ENCODE data around the gene ENTPD2. TPM values are rescaled to one million over a fixed set of nuclear protein-coding genes. Genes with fewer than 3 reads are reported as not detected.

ENTPD2 gene
- total RNA-seq, 4 donors from 2014 or later, result 0.22 to 0.55 TPM; not detected in 2

GRCh38 chr9:137083394-137084004 is 29.6 kb upstream of the ENTPD2 start:
- no peak for ATAC-seq
- Histone ChIP-seq H3K4me1 (peaks cover 18 to 21% of the 10 kb centered on the region in 2 donors), H3K27ac (peak overlapping the region; percentile 29 to 47 (median 37)), H3K27me3 (no peaks in the 10 kb centered on the region), H3K36me3 (peaks cover 0 to 3% of the 10 kb centered on the region in 2 donors), H3K9me3 (no peaks in the 10 kb centered on the region), H3K4me3 (no peak overlapping the region)
- DNase-seq, result peak in 1 of 2 donors; percentile 42
- intact Hi-C loops (cut with DNase I; ENCODE audit: low total_unique reads) (no loop called here), in situ Hi-C loops (cut with MboI; ENCODE audit: low sequenced_read_pairs in 4 of 4) (no loop called here)
- no peak for TF ChIP-seq POLR2A (IDR thresholded peaks at IDR 0.05)

GRCh38 chr9:137082925-137083290 is 29.0 kb upstream of the ENTPD2 start:
- H3K9me3 ChIP-seq, result no peaks in the 10 kb centered on the region
- peaks cover 0 to 3% (median 0%) of the 10 kb centered on the region in 3 donors for H3K27me3 ChIP-seq
- DNase-seq, result no peak
- in situ Hi-C loops (cut with MboI; ENCODE audit: low sequenced_read_pairs in 4 of 4), result no loop called here
- H3K4me3 ChIP-seq, result no peak overlapping the region
- H3K36me3 ChIP-seq, result no peaks in the 10 kb centered on the region
- TF ChIP-seq POLR2A (IDR thresholded peaks at IDR 0.05), result no peak
- TF ChIP-seq CTCF (IDR thresholded peaks at IDR 0.05 in 4 of 5, conservative IDR thresholded peaks at IDR 0.05 in 1 of 5), result no peak
- peaks cover 16 to 20% of the 10 kb centered on the region in 2 donors for H3K4me1 ChIP-seq
- intact Hi-C loops (cut with DNase I; ENCODE audit: low total_unique reads), result no loop called here
- H3K27ac ChIP-seq, result no peak overlapping the region
- no peak for ATAC-seq

- H3K27ac ChIP-seq, result no peak overlapping the region
- ATAC-seq, result no peak
- H3K4me1 ChIP-seq, result peaks cover 10 to 18% of the 10 kb centered on the region in 2 donors
- TF ChIP-seq CTCF (IDR thresholded peaks at IDR 0.05 in 4 of 5, conservative IDR thresholded peaks at IDR 0.05 in 1 of 5), result no peak
- no peak for TF ChIP-seq POLR2A (IDR thresholded peaks at IDR 0.05)
- peaks cover 0 to 3% (median 0%) of the 10 kb centered on the region in 3 donors for H3K27me3 ChIP-seq
- H3K9me3 ChIP-seq, result no peaks in the 10 kb centered on the region
- DNase-seq, result no peak
- intact Hi-C loops (cut with DNase I; ENCODE audit: low total_unique reads) (no loop called here), in situ Hi-C loops (cut with MboI; ENCODE audit: low sequenced_read_pairs in 4 of 4) (no loop called here)
- no peaks in the 10 kb centered on the region for H3K36me3 ChIP-seq
- H3K4me3 ChIP-seq, result no peak overlapping the region
Observed at GRCh38 chr9:137082222-137082924, 28.5 kb upstream of the ENTPD2 start.

- ATAC-seq (no peak), DNase-seq (no peak)
- no peaks in the 10 kb centered on the region for H3K36me3 ChIP-seq
- intact Hi-C loops (cut with DNase I; ENCODE audit: low total_unique reads), result no loop called here
- H3K9me3 ChIP-seq, result no peaks in the 10 kb centered on the region
- no peak overlapping the region for H3K4me3 ChIP-seq
- H3K27me3 ChIP-seq, result peaks cover 0 to 3% (median 0%) of the 10 kb centered on the region in 3 donors
- in situ Hi-C loops (cut with MboI; ENCODE audit: low sequenced_read_pairs in 4 of 4), result no loop called here
- peaks cover 2 to 13% of the 10 kb centered on the region in 2 donors for H3K4me1 ChIP-seq
- TF ChIP-seq CTCF (IDR thresholded peaks at IDR 0.05 in 4 of 5, conservative IDR thresholded peaks at IDR 0.05 in 1 of 5) (no peak), POLR2A (IDR thresholded peaks at IDR 0.05) (no peak)
- no peak overlapping the region for H3K27ac ChIP-seq
Observed at GRCh38 chr9:137080260-137081122, 26.6 kb upstream of the ENTPD2 start.

- in situ Hi-C loops (cut with MboI; ENCODE audit: low sequenced_read_pairs in 4 of 4), result no loop called here
- no peak overlapping the region for H3K4me3 ChIP-seq
- no peaks in the 10 kb centered on the region for H3K36me3 ChIP-seq
- no peak for DNase-seq
- no peak for TF ChIP-seq POLR2A (IDR thresholded peaks at IDR 0.05)
- no peak for TF ChIP-seq CTCF (IDR thresholded peaks at IDR 0.05 in 4 of 5, conservative IDR thresholded peaks at IDR 0.05 in 1 of 5)
- peaks cover 0 to 12% of the 10 kb centered on the region in 2 donors for H3K4me1 ChIP-seq
- H3K27me3 ChIP-seq, result peaks cover 0 to 3% (median 0%) of the 10 kb centered on the region in 3 donors
- no peak overlapping the region for H3K27ac ChIP-seq
- no peak for ATAC-seq
- H3K9me3 ChIP-seq, result no peaks in the 10 kb centered on the region
- intact Hi-C loops (cut with DNase I; ENCODE audit: low total_unique reads), result no loop called here
Observed at GRCh38 chr9:137079401-137079787, 25.5 kb upstream of the ENTPD2 start.
